Activated naive CD4-positive, alpha-beta T cell (primary cell): ENCODE results near the gene ARHGEF6.
"Not testable (repeated sequence)": the region's sequence is repeated elsewhere in the genome, so short reads cannot be mapped to it uniquely, and the experiment has no call there.

Experiments
- DNase-seq, 4 experiments: peaks; one replicate each; lab custom pipeline; 2025; lab: John Stamatoyannopoulos, UW

Gene ARHGEF6

GRCh38 chrX:136780763-136781162, at the start of gene ARHGEF6:
ARHGEF6 (minus strand) TSS chrX:136780932; CDS start chrX:136780882, 50 bp downstream.
- DNase-seq, result peak in 2 of 4 experiments; percentile 1 to 13

- no peak for DNase-seq
Observed at GRCh38 chrX:136829413-136829812, 48.7 kb upstream of the ARHGEF6 start.

- DNase-seq, result no peak
Observed at GRCh38 chrX:136828830-136829229, 48.1 kb upstream of the ARHGEF6 start.

GRCh38 chrX:136827026-136827425, 46.3 kb upstream of the ARHGEF6 start:
- DNase-seq, result no peak

GRCh38 chrX:136825771-136826170, 45.0 kb upstream of the ARHGEF6 start:
- no peak for DNase-seq

- DNase-seq, result no peak
Observed at GRCh38 chrX:136823175-136823574, 42.4 kb upstream of the ARHGEF6 start.

GRCh38 chrX:136822337-136823095, 41.8 kb upstream of the ARHGEF6 start:
- no peak for DNase-seq

- not testable (repeated sequence) for DNase-seq
Observed at GRCh38 chrX:136819756-136820155, 39.0 kb upstream of the ARHGEF6 start.

GRCh38 chrX:136819031-136819703, 38.4 kb upstream of the ARHGEF6 start:
- no peak for DNase-seq

- DNase-seq, result no peak
Observed at GRCh38 chrX:136816975-136817374, 36.2 kb upstream of the ARHGEF6 start.

GRCh38 chrX:136814847-136815750, 34.4 kb upstream of the ARHGEF6 start:
- no peak for DNase-seq

- DNase-seq, result no peak
Observed at GRCh38 chrX:136812286-136812685, 31.6 kb upstream of the ARHGEF6 start.

GRCh38 chrX:136810493-136810892, 29.8 kb upstream of the ARHGEF6 start:
- DNase-seq, result no peak

GRCh38 chrX:136806891-136807410, 26.2 kb upstream of the ARHGEF6 start:
- no peak for DNase-seq

- DNase-seq, result no peak
Observed at GRCh38 chrX:136802515-136802914, 21.8 kb upstream of the ARHGEF6 start.

- no peak for DNase-seq
Observed at GRCh38 chrX:136797787-136798186, 17.1 kb upstream of the ARHGEF6 start.

- DNase-seq, result not testable (repeated sequence)
Observed at GRCh38 chrX:136795132-136795531, 14.4 kb upstream of the ARHGEF6 start.

GRCh38 chrX:136794660-136795059, 13.9 kb upstream of the ARHGEF6 start:
- not testable (repeated sequence) for DNase-seq

- DNase-seq, result no peak
Observed at GRCh38 chrX:136794080-136794479, 13.3 kb upstream of the ARHGEF6 start.

- no peak for DNase-seq
Observed at GRCh38 chrX:136789856-136790255, 9.1 kb upstream of the ARHGEF6 start.

- no peak for DNase-seq
Observed at GRCh38 chrX:136784231-136784630, 3.5 kb upstream of the ARHGEF6 start.

GRCh38 chrX:136783159-136783558, 2.4 kb upstream of the ARHGEF6 start:
- no peak for DNase-seq
